ENCODE data around the gene R3HDML.
A peak's percentile ranks its signal among the peaks of the same experiment; 100 is the strongest.
"Not testable (repeated sequence)": the region's sequence is repeated elsewhere in the genome, so short reads cannot be mapped to it uniquely, and the experiment has no call there.

The R3HDML gene, protein sequence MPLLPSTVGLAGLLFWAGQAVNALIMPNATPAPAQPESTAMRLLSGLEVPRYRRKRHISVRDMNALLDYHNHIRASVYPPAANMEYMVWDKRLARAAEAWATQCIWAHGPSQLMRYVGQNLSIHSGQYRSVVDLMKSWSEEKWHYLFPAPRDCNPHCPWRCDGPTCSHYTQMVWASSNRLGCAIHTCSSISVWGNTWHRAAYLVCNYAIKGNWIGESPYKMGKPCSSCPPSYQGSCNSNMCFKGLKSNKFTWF

DNA sequence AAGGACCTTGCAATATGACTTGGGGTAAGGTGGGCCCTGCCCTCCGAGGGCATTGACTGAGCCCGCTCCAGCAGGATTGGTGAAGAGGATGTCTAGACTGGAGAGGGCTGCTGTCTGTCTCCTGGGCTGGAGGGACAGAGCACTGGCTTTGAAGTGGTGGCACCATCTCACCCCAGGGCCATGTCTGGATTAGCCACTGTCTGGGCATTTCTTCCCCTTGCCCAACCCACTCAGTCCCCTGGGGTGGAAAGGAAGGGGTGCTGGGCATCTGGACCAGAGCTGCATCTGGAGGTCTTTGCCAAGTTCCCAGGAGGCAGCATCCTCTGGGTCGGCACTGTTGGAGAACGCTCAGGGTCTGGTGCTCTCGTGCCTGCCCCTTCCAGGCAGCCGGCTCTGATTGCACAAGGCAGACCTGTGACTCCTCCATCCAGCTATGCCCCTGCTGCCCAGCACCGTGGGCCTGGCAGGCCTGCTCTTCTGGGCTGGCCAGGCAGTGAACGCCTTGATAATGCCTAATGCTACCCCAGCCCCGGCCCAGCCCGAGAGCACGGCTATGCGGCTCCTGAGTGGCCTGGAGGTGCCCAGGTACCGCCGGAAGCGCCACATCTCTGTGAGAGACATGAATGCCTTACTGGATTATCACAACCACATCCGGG lies at the start of gene R3HDML:
Gene R3HDML (plus strand): TSS at position 319 of the 656 bp plus-strand sequence. CDS start 115 bp downstream, at position 434.
- DNase-seq = no peak

DNA sequence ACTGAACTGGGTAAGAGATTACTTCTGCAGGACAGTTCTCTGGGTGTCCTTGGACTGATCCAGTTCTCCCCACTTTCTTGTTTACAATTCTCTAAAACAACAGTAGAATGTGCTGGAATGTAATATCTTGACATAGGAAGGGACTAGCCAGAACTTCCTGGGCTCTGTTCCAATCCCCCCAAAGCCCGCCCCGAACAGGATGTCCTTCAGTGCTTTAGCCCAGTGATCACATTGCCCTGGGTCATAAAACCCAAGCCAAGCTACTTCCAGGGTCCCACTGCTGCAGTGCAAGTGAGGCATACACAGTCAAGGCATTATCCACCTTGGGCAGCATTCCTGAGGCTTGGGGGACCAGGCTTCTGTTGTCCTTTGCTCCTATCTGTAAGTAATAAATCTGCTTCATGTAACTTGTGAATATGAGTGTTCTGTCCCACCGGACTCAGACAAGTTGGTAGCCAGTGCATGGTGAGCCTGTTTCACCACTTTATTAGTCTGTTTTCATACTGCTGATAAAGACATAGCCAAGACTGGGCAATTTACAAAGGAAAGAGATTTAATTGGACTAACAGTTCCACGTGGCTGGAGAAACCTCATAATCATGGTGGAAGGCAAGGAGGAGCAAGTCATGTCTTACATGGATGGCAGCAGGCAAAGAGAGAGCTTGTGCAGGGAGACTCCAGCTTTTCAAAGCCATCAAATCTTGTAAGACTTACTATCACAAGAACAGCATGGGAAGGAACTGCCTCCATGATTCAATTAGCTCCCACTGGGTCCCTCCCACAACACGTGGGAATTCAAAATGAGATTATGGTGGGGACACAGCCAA lies 49.4 kb upstream of the R3HDML start:
- no peak for DNase-seq

DNA sequence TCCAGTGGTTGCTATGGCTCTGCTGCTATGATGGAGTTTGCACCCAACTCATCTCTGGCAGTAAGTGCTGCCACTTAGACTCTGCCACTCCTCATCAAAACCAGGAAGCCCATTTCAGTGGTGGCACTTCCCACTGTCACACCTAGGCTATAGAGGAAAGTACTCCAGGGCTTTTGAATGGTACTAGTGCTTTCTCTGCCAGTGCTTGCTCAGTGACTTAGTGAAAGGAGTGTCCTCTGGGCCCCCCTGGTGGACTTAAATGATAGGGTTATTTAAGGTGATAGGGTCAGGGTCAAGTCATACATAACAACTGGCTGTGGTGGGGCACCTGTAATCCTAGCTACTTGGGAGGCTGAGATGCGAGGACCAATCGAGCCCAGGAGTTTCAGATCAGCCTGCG lies 48.6 kb upstream of the R3HDML start:
- DNase-seq = no peak

DNA sequence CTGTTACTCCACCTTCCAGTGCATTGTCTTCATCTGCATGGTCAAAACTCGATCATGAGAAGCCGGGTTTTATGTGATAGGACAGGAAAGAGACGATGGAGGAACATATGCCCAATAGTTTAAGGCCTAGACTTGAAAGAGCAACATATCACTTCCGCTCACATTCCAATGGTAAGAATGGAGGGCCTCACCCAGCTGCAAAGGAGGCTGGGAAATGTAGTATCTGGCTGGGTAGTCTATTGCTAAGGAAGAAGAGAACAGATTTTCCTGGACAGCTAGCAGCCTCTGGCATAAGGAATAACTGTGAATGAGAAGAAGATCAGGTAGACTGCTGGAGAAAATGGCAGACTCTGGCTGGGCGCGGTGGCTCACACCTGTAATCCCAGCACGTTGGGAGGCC lies 45.1 kb upstream of the R3HDML start:
- no peak for DNase-seq

DNA sequence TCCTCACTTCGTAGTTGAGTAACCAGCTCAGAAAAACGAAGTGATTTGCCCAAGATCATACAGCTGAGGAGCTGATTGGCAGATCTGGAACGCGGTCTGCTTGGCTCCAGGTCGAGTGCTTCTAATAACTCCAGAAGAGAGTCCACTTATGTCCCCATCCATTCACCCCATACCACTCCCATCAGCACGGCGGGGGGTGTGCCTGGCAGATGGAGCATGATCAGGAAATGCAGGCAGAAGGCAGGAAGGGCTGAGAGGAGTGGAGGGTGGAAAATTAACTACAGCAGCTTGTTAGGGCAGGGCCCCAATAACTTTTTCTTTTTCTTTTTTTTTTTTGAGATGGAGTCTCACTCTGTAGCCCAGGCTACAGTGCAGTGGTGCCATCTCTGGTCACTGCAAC lies 40.8 kb upstream of the R3HDML start:
- peak; percentile 76 for DNase-seq

DNA sequence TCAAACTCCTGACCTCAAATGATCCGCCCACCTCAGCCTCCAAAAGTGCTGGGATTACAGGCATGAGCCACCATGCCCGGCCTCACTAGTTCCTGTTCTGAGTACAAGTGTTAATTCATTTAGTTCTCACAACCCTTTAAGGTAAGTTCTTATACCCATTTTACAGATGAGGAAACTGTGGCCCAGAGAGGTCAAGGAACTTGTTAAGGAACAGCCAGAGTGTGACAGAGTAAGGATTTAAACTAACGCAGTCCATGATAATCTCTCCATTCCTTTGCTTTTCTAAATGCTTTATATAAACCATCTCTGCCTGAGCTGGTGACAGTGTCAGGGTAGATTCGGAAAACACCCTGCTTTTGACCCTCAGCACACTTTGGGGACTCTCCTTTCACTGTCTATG lies 39.1 kb upstream of the R3HDML start:
- DNase-seq = no peak

DNA sequence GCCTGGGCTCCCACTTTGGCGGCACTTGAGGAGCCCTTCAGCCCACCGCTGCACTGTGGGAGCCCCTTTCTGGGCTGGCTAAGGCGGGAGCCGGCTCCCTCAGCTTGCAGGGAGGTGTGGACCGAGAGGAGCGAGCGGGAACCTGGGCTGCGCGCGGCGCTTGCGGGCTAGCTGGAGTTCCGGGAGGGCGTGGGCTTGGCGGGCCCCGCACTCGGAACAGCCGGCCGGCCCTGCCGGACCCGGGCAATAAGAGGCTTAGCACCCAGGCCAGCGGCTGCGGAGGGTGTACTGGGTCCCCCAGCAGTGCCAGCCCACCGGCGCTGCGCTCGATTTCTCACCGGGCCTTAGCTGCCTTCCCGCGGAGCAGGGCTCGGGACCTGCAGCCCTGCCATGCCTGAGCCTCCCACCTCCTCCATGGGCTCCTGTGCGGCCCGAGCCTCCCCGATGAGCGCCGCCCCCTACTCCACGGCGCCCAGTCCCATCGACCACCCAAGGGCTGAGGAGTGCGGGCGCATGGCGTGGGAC lies 37.8 kb upstream of the R3HDML start:
- not testable (repeated sequence) for DNase-seq

DNA sequence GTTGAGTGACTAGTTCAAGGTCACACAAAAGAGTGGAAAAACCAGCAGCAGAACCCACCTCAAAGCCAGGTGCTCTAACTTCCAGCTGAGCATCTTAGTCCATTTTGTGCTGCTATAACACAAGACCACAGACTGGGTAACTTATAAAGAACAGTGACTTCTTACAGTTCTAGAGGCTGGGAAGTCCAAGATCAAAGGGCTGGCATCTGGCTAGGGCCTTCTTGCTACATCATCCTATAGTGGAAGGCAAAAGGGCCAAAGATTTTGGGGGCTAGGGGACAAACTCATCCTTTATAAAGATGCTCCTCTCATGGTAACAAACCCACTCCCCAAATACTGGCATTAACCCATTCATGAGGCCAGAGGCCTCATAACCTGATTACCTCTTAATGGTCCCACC lies 35.6 kb upstream of the R3HDML start:
- DNase-seq = no peak

DNA sequence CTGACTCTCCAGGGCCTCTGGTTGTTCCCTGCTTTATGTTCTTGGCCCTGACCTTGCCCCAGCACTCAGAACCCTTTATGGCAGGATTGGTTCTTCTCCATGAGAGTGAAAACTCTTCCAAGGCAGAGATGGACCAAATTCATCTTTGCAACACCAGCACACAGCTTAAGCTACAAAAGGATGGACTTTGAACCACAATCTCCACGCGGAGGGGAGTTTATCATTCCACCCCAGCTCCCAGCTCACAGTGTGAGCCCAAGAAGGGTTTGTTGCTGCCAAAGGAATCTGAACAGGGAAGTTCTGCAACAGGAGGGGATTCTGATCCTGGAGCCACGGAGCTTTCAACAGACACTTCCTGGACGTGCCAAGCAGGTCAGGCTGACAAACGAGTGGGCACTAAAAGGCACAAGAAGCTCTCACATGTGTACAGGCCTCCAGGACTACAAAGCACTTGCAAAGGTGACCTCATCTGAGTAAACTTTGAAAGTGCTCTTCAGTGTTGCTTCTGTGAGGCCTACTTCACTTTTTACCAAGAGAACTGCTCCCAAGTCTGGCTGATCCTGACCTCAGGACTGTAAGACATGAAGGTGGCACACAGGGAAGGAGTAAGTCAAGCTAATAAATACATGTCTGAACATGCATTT lies 34.7 kb upstream of the R3HDML start:
- DNase-seq = no peak

DNA sequence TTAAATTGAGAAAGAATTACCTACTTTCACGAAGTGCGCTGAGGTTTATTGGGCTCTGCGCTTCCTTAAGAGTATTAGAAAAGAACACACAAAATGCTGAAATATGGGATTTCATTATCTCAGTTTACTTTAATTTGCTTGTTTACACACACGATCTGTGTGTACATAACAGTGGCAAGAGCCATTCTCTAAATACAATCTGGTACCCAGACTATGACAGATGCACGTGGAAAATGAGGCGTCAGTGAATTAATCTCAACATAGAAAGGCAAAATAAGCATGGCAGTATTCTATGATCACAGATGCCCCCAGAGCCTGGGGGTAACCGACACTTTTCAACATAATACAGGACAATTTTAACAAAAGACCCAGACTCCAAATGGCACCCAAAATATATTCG lies 34.1 kb upstream of the R3HDML start:
- DNase-seq = no peak

DNA sequence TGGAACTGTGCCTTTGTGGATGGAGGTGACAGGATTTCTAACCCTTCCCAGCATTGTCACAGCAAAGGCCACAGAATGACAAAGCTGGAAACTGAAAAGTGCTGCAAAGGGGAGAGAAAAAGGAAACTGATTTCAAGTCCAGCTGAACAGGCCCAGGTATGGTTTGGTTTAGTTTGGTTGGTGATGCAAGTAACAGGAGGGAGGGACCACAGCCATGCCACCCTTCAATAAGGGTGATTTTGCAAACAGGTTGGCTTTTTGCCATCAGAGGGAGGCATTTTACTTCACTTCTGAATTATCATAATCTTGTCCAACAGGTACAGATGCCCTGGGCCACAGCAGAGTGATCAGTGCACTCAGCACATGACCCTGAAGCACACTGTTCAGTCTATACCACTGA lies 32.5 kb upstream of the R3HDML start:
- DNase-seq = no peak

DNA sequence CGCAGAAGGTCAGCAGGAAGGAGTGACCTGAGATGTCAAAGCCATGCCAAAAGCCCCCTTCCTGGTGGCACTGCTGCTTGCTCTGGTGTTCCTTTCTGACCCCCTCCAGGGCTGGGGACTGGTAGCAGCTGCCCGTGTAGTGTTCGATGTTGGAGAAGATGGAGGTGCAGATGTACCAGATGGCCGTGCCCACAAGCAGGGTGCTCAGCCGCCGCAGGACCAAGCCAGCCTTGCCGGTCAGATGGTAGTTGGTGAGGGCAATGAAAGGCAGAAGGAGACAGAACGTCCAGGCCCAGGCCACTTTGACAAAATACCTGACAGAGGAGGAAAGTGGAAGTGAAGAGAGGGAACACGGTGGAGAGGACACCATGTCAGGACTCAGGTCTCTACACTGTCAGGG lies 29.9 kb upstream of the R3HDML start:
- no peak for DNase-seq

DNA sequence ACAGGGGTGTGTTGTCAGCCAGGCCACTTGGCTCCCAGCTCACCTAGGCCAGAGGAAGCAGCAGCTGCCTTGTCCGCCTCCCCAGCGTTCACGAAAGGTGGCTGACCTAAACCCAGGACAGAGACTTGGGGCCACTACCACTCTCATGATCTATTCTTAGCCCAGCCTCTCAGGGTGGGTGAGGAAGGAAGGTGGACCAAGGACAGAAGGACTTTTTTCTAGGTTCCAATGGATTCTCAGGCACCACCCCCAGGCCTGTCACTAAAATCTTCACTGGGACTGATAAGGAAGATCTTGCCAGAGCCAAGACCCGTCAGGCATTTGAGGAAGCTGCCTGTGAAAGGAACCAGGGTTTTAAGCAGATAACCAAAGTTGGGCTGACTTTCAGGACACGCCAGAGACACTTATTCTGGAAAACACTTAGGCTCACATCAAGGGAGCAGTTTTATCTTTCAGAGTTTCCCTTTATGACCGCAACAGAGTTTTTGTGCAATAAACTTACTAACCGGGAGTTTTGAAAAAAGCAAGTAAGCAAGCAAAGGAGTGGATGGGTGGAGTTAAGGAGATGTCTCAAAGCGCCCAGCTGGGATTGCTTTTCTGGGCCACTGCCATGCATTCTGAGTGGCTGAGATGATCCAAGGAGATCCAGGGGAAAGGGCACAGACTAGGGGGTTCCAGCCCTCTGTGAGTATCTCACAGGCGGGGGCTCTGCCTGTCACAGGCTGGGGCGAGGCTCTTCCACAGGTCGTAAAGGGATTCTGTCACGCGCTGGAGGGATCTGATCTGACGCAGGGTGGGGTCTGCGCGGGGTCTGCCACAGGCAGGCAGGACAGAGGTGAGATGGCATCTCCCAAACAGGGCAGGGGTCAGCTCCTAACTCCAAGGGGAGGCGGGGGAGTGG lies 26.8 kb upstream of the R3HDML start:
- DNase-seq = no peak

DNA sequence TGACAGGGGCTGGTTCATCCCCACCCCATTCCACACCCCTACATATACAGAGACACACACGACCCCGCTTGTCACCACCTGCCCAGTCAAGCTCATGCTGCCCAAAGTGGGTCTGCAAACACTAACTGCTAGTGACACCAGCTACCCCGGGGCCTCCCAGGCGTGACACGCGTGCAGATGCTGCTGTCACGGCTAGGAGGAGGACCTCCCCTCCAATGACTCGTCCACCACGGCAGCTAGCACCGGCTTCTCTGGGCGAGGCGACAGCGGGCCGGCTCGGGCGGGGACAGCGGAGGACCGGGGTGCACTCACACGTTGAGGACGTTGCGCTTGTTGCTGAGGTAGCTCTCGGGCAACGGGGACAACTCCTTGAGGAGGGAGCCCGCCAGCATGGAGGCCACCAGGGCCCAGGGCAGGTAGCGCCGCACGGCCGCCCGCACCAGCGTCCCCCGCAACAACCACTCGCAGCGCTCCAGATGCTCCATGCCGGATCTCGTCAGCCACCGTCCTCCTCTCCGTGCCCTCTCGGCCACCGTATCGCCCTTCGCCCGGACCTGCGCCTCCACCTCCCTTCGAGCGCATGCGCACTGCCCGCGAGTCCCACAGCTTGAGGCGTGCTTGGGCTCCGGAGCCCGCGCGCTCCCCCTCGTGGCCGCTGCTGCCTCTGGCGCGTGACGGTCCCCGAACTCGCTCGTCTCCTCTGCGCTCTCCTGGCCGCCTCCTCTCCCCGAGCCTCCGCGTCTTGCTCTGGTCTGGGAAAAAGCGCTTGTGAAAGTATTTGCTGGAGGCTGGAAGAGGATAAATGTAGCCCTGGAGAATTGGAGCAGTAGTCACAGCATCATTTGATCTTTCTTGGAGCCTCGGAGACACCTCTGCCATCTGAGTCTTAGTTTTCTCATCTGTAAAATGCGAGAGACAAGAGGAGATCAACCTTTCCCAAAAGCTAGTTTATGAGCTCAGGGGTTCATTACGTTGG lies 25.9 kb upstream of the R3HDML start, which contains the start of gene FITM2:
Gene FITM2 (minus strand): TSS at position 539 of the 976 bp plus-strand sequence. CDS start 54 bp downstream, at position 485.
- peak; percentile 98 for DNase-seq

DNA sequence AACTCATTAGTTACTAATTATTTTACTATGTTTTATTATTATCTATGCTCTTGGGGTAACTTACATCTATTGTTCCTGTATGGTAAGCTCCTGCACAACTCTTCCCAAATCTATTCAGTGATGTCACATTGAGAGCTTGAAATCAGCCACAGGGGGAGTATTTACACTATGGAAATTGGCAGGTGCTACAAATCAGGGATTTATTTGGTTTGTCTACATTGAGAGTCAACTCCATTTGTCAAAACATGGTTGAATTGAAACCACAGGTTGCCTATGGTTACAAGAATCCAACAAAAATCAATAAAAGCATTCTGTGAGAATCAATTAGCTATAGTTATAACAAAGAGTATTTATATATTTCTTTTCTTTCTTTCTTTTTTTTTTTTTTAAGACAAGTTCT lies 22.0 kb upstream of the R3HDML start:
- peak; percentile 82 for DNase-seq

DNA sequence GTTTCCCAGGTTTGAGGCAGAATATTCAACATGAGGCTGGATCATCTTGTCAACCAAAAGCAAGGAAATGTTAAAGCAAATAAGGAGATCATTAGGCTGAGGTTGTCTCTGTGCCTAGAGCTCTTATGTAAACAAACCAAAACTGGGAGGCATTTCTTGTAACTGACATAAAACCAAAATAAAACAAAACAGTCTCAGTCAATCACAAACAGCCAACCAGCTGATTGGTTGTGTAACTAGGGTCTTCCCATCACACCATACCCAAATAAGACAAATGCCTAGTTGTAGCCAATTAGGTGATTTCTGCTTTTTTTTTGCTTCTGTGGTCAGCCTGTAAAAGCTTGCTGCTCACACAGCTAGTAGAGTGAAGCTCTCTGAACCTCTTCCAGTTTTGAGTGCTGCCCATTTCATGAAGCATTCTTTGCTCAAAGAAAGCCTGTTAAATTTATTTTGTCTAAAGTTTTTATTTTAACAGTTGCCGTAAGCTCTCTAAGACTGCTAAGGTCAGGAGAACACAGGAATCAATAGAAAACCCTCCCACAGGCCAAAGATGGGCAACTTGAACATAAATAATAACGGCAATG lies 16.9 kb upstream of the R3HDML start:
- no peak for DNase-seq

DNA sequence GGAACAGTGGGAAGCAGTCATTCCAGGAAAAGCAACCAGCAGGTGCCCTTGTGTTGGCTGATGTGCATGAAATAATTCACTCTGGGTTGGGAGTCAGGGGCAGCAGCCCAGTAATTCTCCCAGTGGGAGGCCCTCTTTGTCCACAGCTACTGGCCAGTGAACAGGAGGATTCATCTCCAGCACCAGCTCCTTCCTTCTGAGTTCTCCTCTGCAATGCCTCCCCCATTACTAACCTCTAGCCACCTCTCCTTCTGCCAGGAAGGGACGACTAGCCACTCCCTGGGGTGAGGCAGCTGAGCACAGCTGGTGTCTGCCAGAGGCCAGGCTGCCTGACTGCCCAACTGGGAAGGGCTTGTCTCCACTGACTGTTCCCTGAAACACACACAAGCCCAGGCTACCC lies 12.5 kb upstream of the R3HDML start:
- peak; percentile 97 for DNase-seq

DNA sequence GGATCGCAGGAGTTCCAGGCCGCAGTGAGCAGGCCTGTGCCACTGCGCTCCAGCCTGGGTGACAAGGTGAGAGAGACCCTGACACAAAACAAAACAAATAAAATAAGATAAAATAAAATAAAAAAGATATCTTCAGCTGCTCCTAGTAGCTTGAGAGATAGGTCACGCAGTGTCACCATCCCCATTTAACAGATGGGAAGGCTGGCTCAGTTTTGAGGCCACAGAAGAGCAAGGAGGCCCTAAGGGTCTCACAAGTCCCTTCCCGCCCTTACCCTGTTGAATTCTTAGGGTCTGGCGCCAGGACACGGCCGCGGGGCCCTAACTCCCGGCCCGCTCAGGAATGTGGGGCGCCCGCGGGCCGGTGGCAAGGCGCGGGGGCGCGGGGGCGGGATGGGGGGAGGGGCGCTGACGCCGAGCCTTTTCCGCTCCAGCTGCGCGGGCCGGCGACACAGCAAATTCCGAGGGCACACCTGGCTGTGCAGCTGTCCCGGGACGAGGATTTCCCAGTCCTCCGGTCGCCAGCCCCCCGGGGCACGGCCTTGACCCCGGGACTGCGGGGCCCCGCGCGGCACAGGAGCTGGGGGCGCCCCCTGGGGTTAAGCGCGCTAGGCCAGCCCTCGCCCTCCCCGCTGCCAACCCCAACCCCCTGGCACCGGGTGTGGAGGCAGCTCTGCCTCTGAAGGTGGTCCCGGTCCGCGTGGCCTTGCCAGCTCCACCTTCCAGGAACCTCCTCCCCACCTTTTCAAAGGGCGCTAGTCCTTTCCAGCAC lies 10.3 kb upstream of the R3HDML start:
- no peak for DNase-seq

DNA sequence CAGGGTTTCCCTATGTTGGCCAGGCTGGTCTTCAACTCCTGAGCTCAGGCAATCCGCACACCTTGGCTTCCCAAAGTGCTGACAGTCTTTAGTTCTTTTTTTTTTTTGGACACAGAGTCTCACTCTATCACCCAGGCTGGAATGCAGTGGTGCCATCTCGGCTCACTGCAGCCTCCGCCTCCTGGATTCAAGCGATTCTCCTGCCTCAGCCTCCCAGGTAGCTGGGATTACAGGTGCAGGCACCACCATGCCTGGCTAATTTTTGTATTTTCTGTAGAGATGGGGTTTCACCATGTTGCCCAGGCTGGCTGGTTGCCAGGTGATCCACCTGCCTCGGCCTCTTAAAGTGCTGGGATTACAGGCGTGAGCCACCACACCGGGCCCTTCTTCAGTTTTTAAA lies 9.1 kb upstream of the R3HDML start:
- DNase-seq = not testable (repeated sequence)

DNA sequence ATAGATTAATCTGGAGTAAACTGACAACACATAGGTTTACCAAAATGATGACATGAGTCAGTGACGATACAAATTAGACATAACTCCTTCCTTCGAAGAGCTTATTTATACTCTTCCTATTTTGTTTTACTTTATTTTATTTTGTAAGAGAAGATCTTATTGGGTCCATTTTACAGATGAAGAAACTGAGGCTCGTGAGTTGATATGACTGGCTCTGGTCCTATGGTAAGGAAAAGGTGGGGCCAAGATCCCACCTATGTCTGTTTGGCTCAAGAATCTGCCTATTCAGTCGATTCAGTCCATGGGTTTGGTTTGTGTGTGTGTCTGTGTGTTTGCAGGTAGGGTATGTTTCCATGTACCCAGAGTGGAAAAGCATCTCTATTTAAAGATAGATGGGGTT lies 8.4 kb upstream of the R3HDML start:
- DNase-seq = no peak

Measured in NCI-H146 (cell line).